GM15510 (cell line): ENCODE data around the gene TLNRD1.

Experiments used
- POLR2A ChIP-seq: IDR thresholded peaks from 3 replicates; pipeline ENCODE4 v1.6.1; 2011; ENCODE audit warnings: borderline replicate concordance; ENCODE audit not compliant: insufficient read length; ENCODE audit errors: extremely low read depth

The TLNRD1 gene

GRCh38 chr15:81013396-81013929, 12.7 kb downstream of the TLNRD1 start:
- no peak for TF ChIP-seq POLR2A

GRCh38 chr15:81014446-81015093, 13.8 kb downstream of the TLNRD1 start:
- TF ChIP-seq POLR2A: no peak

DNA sequence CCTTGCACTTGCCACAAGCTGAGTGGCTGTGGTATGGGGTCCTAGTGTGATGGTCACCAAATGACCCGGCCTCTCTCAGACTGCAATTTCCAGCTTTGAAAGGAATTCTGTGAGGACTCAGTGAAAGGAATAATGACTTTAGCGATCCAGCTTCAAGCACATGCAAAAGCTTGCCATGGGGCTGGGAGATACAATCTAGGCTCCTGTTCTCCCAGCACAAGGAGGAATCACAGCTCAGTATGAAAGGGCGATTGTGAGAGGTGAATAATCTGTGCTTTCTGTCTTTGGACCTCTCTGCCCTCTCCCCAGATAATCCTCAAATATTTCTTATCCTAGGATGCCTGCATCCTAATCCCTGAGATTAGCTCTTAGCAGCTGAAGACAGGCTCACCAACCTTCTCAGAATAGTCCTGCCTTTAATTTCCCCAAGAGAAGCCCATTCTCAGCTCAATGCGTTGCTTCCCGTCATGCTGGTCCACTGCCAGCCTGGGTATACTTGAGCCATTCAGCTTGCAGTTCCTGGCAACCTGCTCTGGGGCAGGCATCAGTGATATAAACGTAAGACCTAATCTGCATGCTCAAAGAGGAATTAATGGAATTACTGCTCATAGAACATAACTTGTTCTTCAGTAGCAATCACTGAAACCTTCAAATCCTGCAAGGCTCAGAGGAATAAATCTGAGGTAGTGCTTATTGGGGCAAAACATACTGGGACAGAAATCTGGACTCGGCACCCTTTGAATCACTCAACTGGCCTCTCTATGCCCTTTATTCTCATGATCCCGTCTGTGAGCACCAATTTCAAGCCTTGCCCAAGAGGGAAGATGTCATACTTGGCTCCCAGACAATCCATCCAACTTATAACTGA, 15.1 kb downstream of the TLNRD1 start:
- no peak for TF ChIP-seq POLR2A

DNA sequence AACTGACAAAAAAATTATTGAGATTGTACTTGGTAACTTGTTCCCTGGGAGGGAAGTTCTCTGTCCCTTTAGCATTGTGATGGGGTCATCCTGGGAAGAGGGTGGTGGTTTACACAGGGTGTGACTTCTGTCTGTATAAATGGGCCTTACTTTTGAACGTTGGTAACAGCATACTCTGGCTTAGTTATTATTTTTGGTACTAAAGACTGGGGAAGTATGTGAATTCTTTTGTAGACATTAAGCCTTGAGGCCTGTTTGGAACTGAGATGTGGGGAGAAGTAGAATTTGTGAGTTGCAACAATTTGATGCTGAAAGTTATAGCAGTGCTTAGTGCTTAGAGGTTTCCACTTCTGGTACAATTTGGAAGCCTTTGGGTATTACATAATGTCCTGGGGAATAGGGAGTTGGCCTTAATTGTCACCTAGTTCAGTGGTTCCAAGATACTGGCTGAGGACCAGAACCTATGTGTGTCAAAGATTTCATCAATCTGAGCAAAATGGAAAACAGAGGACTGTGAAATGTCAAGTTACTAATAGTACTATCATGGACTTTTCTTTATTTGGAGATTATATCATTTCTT, 15.9 kb downstream of the TLNRD1 start:
- no peak for TF ChIP-seq POLR2A

- TF ChIP-seq POLR2A: no peak
Observed at GRCh38 chr15:81018197-81018596, 17.5 kb downstream of the TLNRD1 start.

DNA sequence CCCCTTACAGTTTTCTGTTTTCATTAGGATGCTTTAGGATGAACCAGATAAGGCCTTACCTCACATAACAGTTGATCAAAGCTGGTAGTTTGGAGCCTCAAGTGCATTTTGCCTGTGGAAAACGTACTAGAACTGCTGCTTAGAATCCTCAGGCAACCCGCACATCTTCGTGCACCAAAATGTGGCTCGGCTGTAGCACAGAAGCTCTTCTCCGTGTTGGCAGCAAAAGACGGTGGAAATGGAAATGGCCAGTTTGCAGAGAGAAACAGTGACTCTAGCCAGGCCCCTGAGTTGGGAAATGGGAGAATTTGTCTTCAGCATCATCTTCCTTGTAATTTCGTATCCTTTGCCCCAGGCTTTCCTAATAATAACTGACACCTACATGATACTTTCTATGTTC, 20.6 kb downstream of the TLNRD1 start:
- TF ChIP-seq POLR2A: no peak

DNA sequence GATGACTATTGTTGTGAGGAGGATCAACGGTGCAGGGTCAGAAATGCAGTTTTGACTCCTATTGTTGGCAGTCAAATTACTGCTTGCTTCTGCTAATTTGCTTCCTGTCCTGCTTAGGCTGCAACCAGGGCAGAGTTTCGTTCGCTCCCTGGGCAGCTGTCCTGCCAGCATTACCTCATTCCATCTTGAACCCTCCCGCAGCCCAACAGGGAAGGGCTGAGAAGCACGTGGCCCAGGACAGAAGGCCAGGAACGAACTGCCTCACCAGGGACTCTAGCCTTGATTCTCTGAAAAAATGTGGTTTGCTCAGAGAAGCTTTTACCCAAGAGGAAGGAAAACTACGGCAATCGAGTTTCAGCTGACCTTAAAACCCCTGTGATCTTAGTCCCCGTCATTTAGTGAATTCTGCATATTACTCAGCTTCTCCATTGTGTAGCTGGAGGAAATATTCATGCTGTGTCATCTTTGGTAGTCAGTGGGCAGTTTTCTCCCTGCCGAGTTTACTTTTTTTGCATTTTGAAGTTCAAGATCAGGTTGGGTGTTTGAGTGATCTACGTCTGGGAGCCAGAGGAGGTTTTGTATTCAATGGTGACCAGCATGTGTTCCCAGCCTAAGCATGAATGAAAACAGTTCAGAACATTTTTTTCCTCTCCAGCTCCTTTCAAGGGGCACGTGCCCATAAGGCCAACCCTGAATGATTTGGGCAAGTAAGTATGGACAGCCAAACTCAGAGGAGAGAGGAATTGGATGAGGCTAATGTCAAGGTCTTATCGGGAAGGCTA, 23.0 kb downstream of the TLNRD1 start:
- peak; percentile 28 for TF ChIP-seq POLR2A

GRCh38 chr15:81024265-81024872, 23.6 kb downstream of the TLNRD1 start:
- no peak for TF ChIP-seq POLR2A

DNA sequence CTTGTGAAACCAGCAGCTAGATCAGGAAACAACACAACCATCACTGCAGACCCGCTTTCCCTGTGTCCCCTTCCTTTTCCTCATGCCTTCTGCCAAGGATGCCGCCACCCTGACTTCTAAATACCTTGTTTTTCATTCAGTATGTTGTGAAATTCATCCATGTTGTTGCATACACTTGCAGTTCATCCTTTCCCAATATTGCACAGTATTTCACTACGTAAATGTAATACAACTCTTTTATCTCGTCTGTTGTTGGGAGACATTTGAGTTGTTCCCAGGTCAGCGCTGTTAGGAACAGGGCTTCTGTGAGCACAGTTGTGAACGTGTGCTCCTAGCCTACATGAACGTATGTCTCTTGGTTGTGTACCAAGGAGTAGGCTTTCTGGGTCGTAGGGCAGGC, 24.2 kb downstream of the TLNRD1 start:
- TF ChIP-seq POLR2A: no peak

GRCh38 chr15:81025721-81026370, 25.1 kb downstream of the TLNRD1 start:
- TF ChIP-seq POLR2A: no peak

DNA sequence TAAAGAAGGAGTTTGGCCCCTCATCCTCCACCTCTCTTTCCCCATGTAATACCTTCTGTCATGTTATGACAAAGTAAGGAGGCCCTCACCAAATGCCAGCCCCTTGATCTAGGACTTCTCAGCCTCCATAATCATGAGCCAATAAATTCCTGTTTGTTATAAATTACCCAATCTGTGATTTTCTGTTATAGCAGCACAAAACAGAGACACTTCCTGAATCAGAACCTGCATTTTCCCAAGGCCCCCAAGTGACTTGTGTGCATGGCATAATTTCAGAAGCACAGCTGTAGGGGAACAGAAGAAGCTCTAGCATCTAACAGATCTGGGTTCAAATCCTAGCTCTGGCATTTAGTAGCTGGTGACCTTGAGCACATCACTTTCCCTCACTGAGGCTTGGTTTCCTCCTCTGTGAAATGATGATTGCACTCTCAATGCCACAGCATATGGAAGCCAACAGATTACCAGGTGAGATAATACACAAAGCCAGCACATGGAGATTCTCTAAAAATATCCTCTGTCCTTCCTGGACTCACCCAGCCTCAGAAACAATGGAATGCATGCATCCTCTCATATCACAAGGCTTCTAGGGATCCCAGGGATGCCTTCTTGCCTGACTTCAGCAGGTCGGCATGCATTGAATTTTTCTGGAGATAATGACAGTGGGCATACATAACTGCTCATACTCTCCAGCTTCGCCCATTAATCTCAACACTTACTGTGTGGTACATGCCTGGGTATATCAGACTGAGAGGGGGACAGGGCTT, 26.3 kb downstream of the TLNRD1 start:
- TF ChIP-seq POLR2A: no peak

DNA sequence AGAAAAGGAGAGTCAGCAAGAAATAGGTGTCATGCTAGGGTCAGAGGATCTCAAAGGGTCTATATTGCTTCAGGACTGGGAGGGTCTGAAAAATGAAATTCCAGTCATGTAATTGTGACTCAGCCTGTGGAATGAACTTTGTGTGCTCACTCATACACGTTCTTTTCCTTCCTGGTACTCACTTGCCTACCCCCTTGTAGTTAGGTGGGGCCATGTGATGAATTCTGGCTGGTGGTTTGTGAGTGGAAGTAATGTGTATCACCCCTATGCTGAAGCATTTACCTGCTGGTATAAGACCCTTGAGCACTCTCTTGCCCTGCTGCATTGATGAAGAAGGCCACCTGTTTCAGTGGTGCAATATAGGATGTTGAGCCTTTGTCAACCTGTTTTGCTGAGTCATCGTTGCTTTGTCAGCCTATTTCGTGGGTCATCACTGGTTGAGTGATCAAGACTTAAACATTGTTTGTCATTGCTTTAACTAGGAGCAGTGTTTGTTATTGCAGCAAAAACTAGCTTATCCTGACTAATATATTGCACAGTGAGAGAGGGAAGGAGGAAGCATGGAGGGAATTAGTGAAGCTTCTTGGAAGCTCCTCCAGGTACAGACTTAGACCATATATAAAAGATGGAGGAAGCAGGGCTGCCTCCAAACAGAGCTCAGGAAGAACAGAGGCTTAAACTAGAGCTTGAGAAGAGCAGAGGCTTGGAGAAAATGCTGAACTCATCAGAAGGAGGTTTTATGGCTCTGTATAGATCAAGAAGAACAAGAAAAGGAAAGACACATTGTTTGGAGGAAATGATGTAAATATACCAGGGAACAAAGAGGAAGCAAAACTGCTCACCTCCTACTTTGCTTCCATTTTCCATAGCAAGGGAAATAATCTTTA, 28.9 kb downstream of the TLNRD1 start:
- no peak for TF ChIP-seq POLR2A

- no peak for TF ChIP-seq POLR2A
Observed at GRCh38 chr15:81030301-81030750, 29.6 kb downstream of the TLNRD1 start.

DNA sequence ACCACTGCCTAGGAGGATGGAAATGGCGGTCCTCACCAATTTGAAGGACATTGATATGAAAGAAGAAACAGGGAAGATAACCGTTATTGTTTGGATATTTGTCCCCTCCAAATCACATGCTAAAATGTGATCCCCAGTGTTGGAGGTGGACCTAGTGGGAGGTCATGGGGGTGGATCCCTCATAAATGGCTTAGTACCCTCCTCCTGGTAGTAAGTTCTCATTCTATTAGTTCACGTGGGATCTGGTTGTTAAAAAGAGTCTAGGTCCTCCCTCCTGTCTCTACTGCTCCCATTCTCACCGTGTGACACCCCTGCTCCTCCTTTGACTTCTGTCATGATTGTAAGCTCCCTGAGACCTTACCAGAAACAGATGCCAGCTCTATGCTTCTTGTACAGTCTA, 30.5 kb downstream of the TLNRD1 start:
- no peak for TF ChIP-seq POLR2A
